ENCODE measurements around the gene ORC2. TPM values are rescaled to one million over a fixed set of nuclear protein-coding genes. Genes with fewer than 3 reads are reported as not detected.

Gene ORC2
- total RNA-seq, 1 experiment from 2014 or later: 56.0 TPM

DNA sequence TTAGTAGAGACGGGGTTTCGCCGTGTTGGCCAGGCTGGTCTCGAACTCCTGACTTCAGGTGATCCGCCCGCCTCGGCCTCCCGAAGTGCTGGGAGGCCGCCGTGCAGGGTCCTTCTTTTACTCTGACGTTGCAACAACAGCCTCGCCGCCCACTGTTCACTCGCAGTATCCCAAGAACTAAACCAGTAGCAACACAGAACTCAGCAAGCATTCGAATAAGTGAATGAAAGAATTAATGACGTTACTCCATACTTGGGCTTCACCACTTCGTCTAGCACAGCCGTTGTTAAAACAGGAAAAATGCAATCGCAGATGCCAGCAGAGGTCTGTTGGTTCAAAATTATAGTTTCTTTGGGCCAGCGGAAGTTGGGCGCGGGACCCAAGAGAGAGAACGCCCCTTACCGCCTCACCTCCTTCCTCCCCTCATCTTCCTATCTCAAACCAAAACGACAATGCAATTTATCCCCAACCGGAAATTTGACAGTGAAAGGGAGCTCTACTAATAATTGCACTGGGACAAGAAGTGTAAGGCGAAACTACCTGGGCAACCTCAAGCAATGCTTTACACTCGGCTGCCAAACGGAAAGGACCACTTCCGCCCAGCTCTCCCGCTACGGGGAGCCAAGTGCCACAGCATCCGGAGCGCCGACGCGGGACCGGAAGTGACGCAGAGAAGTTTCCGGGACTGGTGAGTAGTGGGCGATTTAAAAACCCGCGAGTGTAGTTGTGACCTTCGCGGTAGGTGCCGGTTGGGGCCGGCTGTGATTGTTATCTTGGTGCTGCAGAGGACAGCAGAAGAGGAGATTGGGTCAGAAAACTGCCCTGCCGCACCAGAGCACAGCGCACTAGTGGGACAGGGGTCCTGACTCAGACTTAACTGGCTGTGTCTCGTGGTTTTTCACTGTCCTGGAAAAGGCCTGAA, 74.5 kb downstream of the ORC2 start, which contains the start of the genes NIF3L1 and PPIL3 (continued):
- TF ChIP-seq GTF2I (CRISPR knock-in tag; conservative IDR thresholded peaks at IDR 0.05) (no peak), RELA (CRISPR knock-in tag; IDR thresholded peaks at IDR 0.05; ENCODE audit: borderline replicate concordance) (no peak), MAX (CRISPR knock-in tag; IDR thresholded peaks at IDR 0.05) (0 out of 2 replicates have a peak, but pooled peaks have one; percentile 39), PRRX2 (CRISPR knock-in tag; IDR thresholded peaks at IDR 0.05) (0 out of 2 replicates have a peak, but pooled peaks have one; percentile 17), HMGXB4 (CRISPR knock-in tag; IDR thresholded peaks at IDR 0.05) (peak; percentile 21; the same call in 1 of the 2 replicates), ZBTB43 (CRISPR knock-in tag; IDR thresholded peaks at IDR 0.05) (peak; percentile 85; the same call in 1 of the 2 replicates), IRF1 (CRISPR knock-in tag; IDR thresholded peaks at IDR 0.05) (no peak), ZNF232 (CRISPR knock-in tag; IDR thresholded peaks at IDR 0.05) (peak; percentile 52; the same call in 1 of the 2 replicates), ZNF263 (CRISPR knock-in tag; IDR thresholded peaks at IDR 0.05; ENCODE audit: low read depth) (no peak), FOXP4 (CRISPR knock-in tag; IDR thresholded peaks at IDR 0.05) (peak; percentile 67; the same call in 1 of the 2 replicates), MYBL2 (CRISPR knock-in tag; IDR thresholded peaks at IDR 0.05) (peak; percentile 87; the same call in 1 of the 2 replicates), GABPB1 (CRISPR knock-in tag; IDR thresholded peaks at IDR 0.05) (peak; percentile 91), FOXP1 (CRISPR knock-in tag; IDR thresholded peaks at IDR 0.05; ENCODE audit: borderline replicate concordance) (peak; percentile 70; the same call in 1 of the 2 replicates), CREB1 (CRISPR knock-in tag; IDR thresholded peaks at IDR 0.05) (no peak), NFE2L1 (CRISPR knock-in tag; IDR thresholded peaks at IDR 0.05) (no peak; the same call in 1 of the 2 replicates)
- TF ChIP-seq, protein P1, sequence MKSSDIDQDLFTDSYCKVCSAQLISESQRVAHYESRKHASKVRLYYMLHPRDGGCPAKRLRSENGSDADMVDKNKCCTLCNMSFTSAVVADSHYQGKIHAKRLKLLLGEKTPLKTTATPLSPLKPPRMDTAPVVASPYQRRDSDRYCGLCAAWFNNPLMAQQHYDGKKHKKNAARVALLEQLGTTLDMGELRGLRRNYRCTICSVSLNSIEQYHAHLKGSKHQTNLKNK (CRISPR knock-in tag; IDR thresholded peaks at IDR 0.05): no peak
- TF ChIP-seq, protein P2, sequence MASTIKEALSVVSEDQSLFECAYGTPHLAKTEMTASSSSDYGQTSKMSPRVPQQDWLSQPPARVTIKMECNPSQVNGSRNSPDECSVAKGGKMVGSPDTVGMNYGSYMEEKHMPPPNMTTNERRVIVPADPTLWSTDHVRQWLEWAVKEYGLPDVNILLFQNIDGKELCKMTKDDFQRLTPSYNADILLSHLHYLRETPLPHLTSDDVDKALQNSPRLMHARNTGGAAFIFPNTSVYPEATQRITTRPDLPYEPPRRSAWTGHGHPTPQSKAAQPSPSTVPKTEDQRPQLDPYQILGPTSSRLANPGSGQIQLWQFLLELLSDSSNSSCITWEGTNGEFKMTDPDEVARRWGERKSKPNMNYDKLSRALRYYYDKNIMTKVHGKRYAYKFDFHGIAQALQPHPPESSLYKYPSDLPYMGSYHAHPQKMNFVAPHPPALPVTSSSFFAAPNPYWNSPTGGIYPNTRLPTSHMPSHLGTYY (CRISPR knock-in tag; IDR thresholded peaks at IDR 0.05): 0 out of 2 replicates have a peak, but pooled peaks have one; percentile 23
- TF ChIP-seq, protein P3, sequence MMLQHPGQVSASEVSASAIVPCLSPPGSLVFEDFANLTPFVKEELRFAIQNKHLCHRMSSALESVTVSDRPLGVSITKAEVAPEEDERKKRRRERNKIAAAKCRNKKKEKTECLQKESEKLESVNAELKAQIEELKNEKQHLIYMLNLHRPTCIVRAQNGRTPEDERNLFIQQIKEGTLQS (CRISPR knock-in tag; conservative IDR thresholded peaks at IDR 0.05): no peak
- TF ChIP-seq, protein P4, sequence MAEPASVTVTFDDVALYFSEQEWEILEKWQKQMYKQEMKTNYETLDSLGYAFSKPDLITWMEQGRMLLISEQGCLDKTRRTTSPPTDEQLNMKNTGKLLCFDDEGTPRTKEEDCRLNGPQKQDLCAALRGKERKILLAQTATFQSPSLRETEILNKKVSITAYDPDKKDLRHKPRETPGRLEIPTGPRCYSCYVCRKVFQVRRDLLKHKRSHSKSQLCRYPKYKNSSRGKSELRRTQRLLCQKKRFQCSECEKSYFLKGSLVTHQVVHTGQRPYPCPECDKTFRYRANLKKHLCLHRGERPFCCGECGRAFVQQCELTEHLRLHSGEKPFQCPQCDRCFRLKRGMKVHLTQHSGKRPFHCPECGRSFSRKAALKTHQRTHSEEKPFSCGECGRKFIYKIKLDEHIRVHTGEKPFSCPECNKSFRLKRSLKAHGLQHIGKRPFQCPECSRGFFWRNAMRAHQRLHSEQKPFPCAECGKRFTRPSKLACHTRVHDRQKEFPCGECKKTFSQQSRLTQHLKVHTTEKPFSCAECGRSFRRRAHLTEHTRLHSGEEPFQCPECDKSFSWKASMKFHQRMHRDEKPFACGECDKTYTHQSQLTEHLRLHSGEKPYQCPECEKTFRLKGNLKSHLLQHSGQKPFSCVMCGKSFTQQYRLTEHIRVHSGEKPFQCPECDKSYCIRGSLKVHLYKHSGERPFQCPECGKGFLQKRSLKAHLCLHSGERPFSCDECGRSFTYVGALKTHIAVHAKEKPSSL (CRISPR knock-in tag; conservative IDR thresholded peaks at IDR 0.05): no peak
- TF ChIP-seq, protein P5, sequence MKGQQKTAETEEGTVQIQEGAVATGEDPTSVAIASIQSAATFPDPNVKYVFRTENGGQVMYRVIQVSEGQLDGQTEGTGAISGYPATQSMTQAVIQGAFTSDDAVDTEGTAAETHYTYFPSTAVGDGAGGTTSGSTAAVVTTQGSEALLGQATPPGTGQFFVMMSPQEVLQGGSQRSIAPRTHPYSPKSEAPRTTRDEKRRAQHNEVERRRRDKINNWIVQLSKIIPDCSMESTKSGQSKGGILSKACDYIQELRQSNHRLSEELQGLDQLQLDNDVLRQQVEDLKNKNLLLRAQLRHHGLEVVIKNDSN (CRISPR knock-in tag; IDR thresholded peaks at IDR 0.05): peak; percentile 4; the same call in 1 of the 2 replicates
- TF ChIP-seq, protein P6, sequence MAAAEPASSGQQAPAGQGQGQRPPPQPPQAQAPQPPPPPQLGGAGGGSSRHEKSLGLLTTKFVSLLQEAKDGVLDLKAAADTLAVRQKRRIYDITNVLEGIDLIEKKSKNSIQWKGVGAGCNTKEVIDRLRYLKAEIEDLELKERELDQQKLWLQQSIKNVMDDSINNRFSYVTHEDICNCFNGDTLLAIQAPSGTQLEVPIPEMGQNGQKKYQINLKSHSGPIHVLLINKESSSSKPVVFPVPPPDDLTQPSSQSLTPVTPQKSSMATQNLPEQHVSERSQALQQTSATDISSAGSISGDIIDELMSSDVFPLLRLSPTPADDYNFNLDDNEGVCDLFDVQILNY (CRISPR knock-in tag; IDR thresholded peaks at IDR 0.05): peak; percentile 70; the same call in 1 of the 2 replicates

All from WTC11 (cell line).